Activated naive CD8-positive, alpha-beta T cell (primary cell): ENCODE results near the gene ABO.
A peak's percentile ranks its signal among the peaks of the same experiment; 100 is the strongest.
"Not testable (repeated sequence)": the region's sequence is repeated elsewhere in the genome, so short reads cannot be mapped to it uniquely, and the experiment has no call there.

Experiments used
- H3K27ac Mint-ChIP-seq: one replicate; pipeline ENCODE4 v1.8.0; 2021; ENCODE audit warnings: mixed read lengths
- H3K27me3 Mint-ChIP-seq: one replicate; pipeline ENCODE4 v1.8.0; 2021; ENCODE audit warnings: mixed read lengths
- H3K36me3 Mint-ChIP-seq: one replicate; pipeline ENCODE4 v1.8.0; 2021; ENCODE audit warnings: mixed read lengths
- H3K4me1 Mint-ChIP-seq: one replicate; pipeline ENCODE4 v1.8.0; 2021; ENCODE audit warnings: low read depth, mixed read lengths
- H3K4me3 Mint-ChIP-seq: one replicate; pipeline ENCODE4 v1.8.0; 2021; ENCODE audit warnings: mild to moderate bottlenecking, mixed read lengths
- H3K9me3 Mint-ChIP-seq: one replicate; pipeline ENCODE4 v1.8.0; 2021; ENCODE audit warnings: low read depth, mixed read lengths

ABO gene

DNA sequence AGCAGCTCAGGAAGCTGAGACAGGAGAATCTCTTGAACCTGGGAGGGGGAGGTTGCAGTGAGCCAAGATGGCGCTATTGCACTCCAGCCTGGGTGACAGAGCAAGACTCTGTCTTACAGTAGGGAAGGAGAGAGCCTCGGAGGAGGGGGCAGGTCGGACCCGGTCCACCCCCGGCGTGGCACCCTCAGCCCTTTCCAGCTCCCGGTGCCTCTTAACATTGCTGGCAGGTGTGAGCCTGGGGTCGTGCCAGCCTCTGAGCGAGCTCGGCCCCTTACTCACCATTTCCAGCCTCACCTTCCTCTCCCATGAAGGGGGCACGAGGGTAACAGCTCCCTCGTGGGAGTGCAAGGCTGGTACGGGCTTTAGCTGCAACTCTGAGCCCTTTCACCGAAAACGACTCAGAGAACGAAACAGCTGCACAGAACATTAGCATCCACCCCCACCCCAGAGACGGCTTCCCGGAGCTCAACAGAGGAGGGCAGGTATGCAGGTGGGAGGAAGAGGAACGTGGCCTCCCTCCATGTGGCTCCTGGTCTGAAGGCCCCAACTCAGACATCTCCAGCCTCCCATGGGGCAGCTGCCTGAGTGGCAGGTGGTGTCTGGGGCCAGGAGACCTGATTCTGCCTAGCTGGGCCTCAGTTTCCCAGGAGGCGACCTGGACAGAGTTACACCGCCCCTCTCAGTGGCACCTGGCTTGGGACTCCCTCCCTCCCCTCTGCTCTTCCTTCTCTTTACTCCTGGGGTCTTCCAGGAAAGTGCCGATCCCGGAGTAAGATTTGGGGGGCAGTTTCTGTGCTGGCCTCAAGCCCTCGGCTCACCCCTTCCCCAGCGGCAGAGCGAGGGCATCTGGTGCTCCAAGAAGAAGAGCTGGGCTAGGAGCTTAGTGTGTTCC is 28.5 kb upstream of the ABO start:
- no peaks in the 10 kb centered on the region for H3K4me1 Mint-ChIP-seq
- H3K27me3 Mint-ChIP-seq, result no peaks in the 10 kb centered on the region
- H3K36me3 Mint-ChIP-seq, result no peaks in the 10 kb centered on the region
- no peaks in the 10 kb centered on the region for H3K9me3 Mint-ChIP-seq
- no peak overlapping the region for H3K27ac Mint-ChIP-seq
- H3K4me3 Mint-ChIP-seq, result no peak overlapping the region

- no peaks in the 10 kb centered on the region for H3K9me3 Mint-ChIP-seq
- H3K27ac Mint-ChIP-seq, result peak overlapping the region; percentile 30
- H3K27me3 Mint-ChIP-seq, result peaks cover 3% of the 10 kb centered on the region
- H3K4me3 Mint-ChIP-seq, result no peak overlapping the region
- H3K36me3 Mint-ChIP-seq, result no peaks in the 10 kb centered on the region
- no peaks in the 10 kb centered on the region for H3K4me1 Mint-ChIP-seq
These were observed 26.5 kb upstream of the ABO start for GRCh38 chr9:133301253-133302230.

- not testable (repeated sequence) for H3K27ac Mint-ChIP-seq, H3K4me1 Mint-ChIP-seq, H3K4me3 Mint-ChIP-seq, H3K9me3 Mint-ChIP-seq, H3K36me3 Mint-ChIP-seq, H3K27me3 Mint-ChIP-seq
These were observed 25.0 kb upstream of the ABO start for GRCh38 chr9:133299996-133300395.

DNA sequence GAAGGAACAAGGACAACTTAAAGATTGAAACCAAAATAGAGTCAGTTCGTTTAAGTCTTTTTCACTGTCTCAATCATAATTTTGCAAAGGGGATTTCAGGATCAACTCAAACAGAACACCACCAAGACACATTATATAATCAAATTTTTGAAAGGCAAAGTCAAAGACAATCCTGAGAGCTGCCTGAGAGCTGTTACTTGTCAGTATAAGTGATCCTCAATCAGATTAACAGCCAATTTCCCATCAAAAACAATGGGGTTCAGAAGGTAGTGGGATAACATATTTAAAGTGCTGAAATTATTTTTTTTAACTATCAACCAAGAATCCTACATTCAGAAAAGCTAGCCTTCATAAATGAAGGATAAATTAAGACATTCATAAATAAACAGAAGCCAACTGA is 19.3 kb upstream of the ABO start:
- Mint-ChIP-seq H3K27ac (no peak overlapping the region), H3K4me1 (no peaks in the 10 kb centered on the region), H3K4me3 (no peak overlapping the region), H3K9me3 (peaks cover 6% of the 10 kb centered on the region), H3K27me3 (peaks cover 16% of the 10 kb centered on the region), H3K36me3 (peaks cover 9% of the 10 kb centered on the region)

DNA sequence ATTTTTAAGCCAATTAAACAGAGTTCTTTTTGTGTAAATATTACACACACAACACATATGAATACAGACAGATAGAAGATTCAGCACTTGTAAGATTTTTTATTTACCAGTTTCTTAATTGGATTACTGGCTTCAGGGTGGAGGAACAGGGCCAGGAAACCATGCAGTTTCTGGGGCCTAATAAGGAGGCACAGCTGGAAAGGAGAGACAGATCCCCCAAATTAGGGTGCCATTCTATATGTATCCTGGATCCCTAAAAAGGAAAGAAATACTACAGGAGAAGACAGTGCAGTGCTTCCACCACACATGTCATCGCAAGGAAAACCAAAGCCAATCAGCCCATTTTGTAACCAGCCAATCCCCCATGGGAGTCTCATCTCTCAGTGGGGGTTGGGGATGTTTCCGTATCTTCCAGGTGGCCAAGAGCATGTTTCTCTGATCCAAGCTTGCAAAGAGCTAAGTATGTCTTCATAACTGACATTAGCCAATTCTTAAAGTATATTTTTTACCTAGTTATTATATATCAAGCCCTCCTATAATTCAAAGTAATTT is 15.8 kb upstream of the ABO start:
- Mint-ChIP-seq H3K27me3 (peaks cover 13% of the 10 kb centered on the region), H3K36me3 (peaks cover 11% of the 10 kb centered on the region), H3K27ac (no peak overlapping the region), H3K4me1 (no peaks in the 10 kb centered on the region), H3K9me3 (peaks cover 9% of the 10 kb centered on the region), H3K4me3 (no peak overlapping the region)

DNA sequence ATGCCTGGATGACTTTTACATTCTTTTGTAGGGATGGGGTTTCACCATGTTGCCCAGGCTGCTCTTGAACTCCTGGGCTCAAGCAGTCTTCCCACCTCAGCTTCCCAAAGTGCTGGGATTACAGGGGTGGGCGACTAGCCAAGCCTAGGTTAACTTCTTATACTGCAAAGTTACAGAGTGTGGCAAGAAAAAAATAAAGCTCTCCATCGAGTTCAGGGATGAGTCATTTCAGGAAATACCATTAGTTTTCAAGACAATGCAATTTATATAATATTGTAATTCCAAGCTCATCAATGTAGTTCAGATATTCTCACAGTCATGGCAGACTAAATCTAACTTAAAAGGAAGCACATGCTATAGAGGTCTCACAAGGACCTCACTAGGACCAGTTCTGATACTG is 11.5 kb upstream of the ABO start:
- Mint-ChIP-seq H3K27me3 (no peaks in the 10 kb centered on the region), H3K27ac (no peak overlapping the region), H3K9me3 (peaks cover 3% of the 10 kb centered on the region), H3K4me1 (no peaks in the 10 kb centered on the region), H3K36me3 (peaks cover 7% of the 10 kb centered on the region), H3K4me3 (no peak overlapping the region)

GRCh38 chr9:133285252-133285775 is 10.3 kb upstream of the ABO start:
- Mint-ChIP-seq H3K4me1 (no peaks in the 10 kb centered on the region), H3K9me3 (peaks cover 3% of the 10 kb centered on the region), H3K4me3 (no peak overlapping the region), H3K27me3 (peaks cover 6% of the 10 kb centered on the region), H3K36me3 (peaks cover 2% of the 10 kb centered on the region), H3K27ac (no peak overlapping the region)

GRCh38 chr9:133284362-133284761 is 9.4 kb upstream of the ABO start:
- no peaks in the 10 kb centered on the region for H3K4me1 Mint-ChIP-seq
- H3K4me3 Mint-ChIP-seq, result no peak overlapping the region
- peaks cover 8% of the 10 kb centered on the region for H3K27me3 Mint-ChIP-seq
- peaks cover 2% of the 10 kb centered on the region for H3K36me3 Mint-ChIP-seq
- H3K9me3 Mint-ChIP-seq, result peaks cover 3% of the 10 kb centered on the region
- no peak overlapping the region for H3K27ac Mint-ChIP-seq

- H3K27me3 Mint-ChIP-seq, result peaks cover 10% of the 10 kb centered on the region
- not testable (repeated sequence) for H3K4me1 Mint-ChIP-seq, H3K9me3 Mint-ChIP-seq, H3K27ac Mint-ChIP-seq, H3K36me3 Mint-ChIP-seq, H3K4me3 Mint-ChIP-seq
These were observed 8.4 kb upstream of the ABO start for GRCh38 chr9:133283255-133284032.

- peaks cover 10% of the 10 kb centered on the region for H3K27me3 Mint-ChIP-seq
- no peak overlapping the region for H3K27ac Mint-ChIP-seq
- no peak overlapping the region for H3K4me3 Mint-ChIP-seq
- no peaks in the 10 kb centered on the region for H3K9me3 Mint-ChIP-seq
- no peaks in the 10 kb centered on the region for H3K4me1 Mint-ChIP-seq
- no peaks in the 10 kb centered on the region for H3K36me3 Mint-ChIP-seq
These were observed 7.7 kb upstream of the ABO start for GRCh38 chr9:133282464-133283238.

DNA sequence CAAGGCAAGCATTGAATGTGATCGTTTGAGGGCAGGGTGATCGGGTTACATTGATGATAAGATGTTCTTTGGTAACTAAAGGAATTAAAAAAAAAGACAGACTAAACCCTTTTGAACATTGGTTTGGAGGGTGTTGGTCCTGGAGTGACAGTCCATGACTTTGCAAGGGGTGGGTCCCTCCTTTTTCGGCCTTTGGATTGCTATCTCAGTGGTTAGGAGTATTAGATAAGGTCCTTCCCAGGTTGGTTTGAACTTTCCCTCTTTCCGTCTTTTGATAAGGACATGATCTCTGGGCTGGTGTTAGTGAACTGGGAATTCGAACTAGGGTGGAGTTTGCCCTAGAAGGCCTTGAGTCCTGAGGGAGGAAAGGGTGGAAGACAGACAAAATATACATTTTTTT is 5.4 kb upstream of the ABO start:
- Mint-ChIP-seq H3K4me3 (no peak overlapping the region), H3K27ac (no peak overlapping the region), H3K4me1 (peaks cover 3% of the 10 kb centered on the region), H3K9me3 (no peaks in the 10 kb centered on the region), H3K36me3 (no peaks in the 10 kb centered on the region), H3K27me3 (peaks cover 15% of the 10 kb centered on the region)

- H3K9me3 Mint-ChIP-seq, result no peaks in the 10 kb centered on the region
- no peak overlapping the region for H3K4me3 Mint-ChIP-seq
- H3K36me3 Mint-ChIP-seq, result no peaks in the 10 kb centered on the region
- no peak overlapping the region for H3K27ac Mint-ChIP-seq
- peaks cover 22% of the 10 kb centered on the region for H3K27me3 Mint-ChIP-seq
- H3K4me1 Mint-ChIP-seq, result peaks cover 4% of the 10 kb centered on the region
These were observed 3.4 kb upstream of the ABO start for GRCh38 chr9:133278161-133279114.

DNA sequence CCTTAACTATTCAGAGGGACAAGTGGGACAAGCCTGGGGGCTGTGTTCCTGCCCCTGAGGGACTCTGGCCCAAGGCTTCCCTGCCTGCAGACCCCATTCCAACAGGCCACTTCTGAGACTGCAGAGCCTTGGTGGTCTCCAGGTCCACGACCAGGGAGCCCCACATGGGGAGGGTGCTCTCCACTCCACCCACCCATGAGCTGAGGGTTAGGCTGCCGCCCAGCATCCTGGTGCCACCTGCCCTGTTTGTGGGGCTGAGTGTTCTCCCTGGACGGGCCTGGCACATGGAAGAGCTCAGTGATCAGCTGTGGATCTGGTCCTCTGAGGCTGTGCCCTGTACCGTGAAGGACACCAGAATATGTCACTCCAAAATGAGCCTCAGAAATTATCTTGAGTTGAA is 2.5 kb upstream of the ABO start:
- Mint-ChIP-seq H3K27me3 (peaks cover 26% of the 10 kb centered on the region), H3K9me3 (no peaks in the 10 kb centered on the region), H3K4me1 (peaks cover 4% of the 10 kb centered on the region), H3K27ac (no peak overlapping the region), H3K36me3 (no peaks in the 10 kb centered on the region), H3K4me3 (no peak overlapping the region)
